Keratinocyte (primary cell): Measurements from ENCODE around the gene CHD1. TPM values are rescaled to one million over a fixed set of nuclear protein-coding genes. Genes with fewer than 3 reads are reported as not detected.

Source experiments
- DNase-seq: peaks from one replicate; pipeline ENCODE4 v3.0.0-alpha.2; 2011; ENCODE audit warnings: low read depth, missing footprints, low spot score
- FAIRE-seq: peaks from 2 replicates; lab custom pipeline; 2011; peaks lifted over from hg19 to GRCh38; lab: Jason Lieb, UNC
- H2AFZ ChIP-seq: 2 replicates; pipeline ENCODE4 v1.6.0; 2012; ENCODE audit warnings: low read length, control low read depth, inconsistent platforms; ENCODE audit not compliant: control insufficient read depth
- H3K27ac ChIP-seq: 2 replicates; pipeline ENCODE4 v1.5.1; 2011; ENCODE audit warnings: low read length; ENCODE audit not compliant: control insufficient read depth, insufficient read depth
- H3K27me3 ChIP-seq: 3 replicates; pipeline ENCODE4 v1.6.0; 2011; ENCODE audit warnings: low read length; ENCODE audit not compliant: control insufficient read depth, insufficient read depth; ENCODE audit errors: extremely low read depth
- H3K36me3 ChIP-seq, 2 experiments: 2 replicates in 1 of 2; 3 replicates in 1 of 2; pipeline ENCODE4 v1.5.1; 2011; ENCODE audit warnings: low read length in 2 of 2, mild to moderate bottlenecking in 1 of 2; ENCODE audit not compliant: control insufficient read depth in 2 of 2, insufficient read depth in 2 of 2; ENCODE audit errors: extremely low read depth in 1 of 2
- H3K4me1 ChIP-seq: 3 replicates; pipeline ENCODE4 v1.5.1; 2011; ENCODE audit warnings: low read length; ENCODE audit not compliant: control insufficient read depth, insufficient read depth; ENCODE audit errors: extremely low read depth
- H3K4me2 ChIP-seq: 3 replicates; pipeline ENCODE4 v1.6.0; 2011; ENCODE audit warnings: low read depth, low read length; ENCODE audit not compliant: control insufficient read depth, insufficient read depth; ENCODE audit errors: extremely low read depth
- H3K4me3 ChIP-seq, 3 experiments: fragments of 200-600 bp in 1 of 3; sonication (generic) in 1 of 3; 2 replicates in 2 of 3; 3 replicates in 1 of 3; pipeline ENCODE4 v1.5.1; 2011 to 2016; ENCODE audit warnings: low read length in 3 of 3, mild to moderate bottlenecking in 3 of 3, control low read depth in 2 of 3, inconsistent platforms in 1 of 3, low read depth in 1 of 3, mixed read lengths in 1 of 3, mixed run types in 1 of 3, moderate library complexity in 1 of 3; ENCODE audit not compliant: control insufficient read depth in 2 of 3, insufficient read depth in 2 of 3; ENCODE audit errors: extremely low read depth in 1 of 3
- H3K79me2 ChIP-seq: 2 replicates; pipeline ENCODE4 v1.6.0; 2012; ENCODE audit warnings: low read length; ENCODE audit not compliant: control insufficient read depth, insufficient read depth
- H3K9ac ChIP-seq: 3 replicates; pipeline ENCODE4 v1.6.0; 2011; ENCODE audit warnings: low read length; ENCODE audit not compliant: control insufficient read depth, insufficient read depth; ENCODE audit errors: extremely low read depth
- H3K9me1 ChIP-seq: 3 replicates; pipeline ENCODE4 v1.6.0; 2011; ENCODE audit warnings: low read length; ENCODE audit not compliant: control insufficient read depth, insufficient read depth; ENCODE audit errors: extremely low read depth
- H3K9me3 ChIP-seq: 2 replicates; pipeline ENCODE4 v1.5.1; 2012; ENCODE audit warnings: low read depth, low read length; ENCODE audit not compliant: control insufficient read depth
- H4K20me1 ChIP-seq: 3 replicates; pipeline ENCODE4 v1.6.0; 2011; ENCODE audit warnings: low read length; ENCODE audit not compliant: control insufficient read depth, insufficient read depth; ENCODE audit errors: extremely low read depth
- EZH2 ChIP-seq: IDR thresholded peaks from one replicate; pipeline ENCODE4 v1.6.1; 2012; ENCODE audit warnings: inconsistent platforms, mild to moderate bottlenecking, low read length, moderate library complexity
- dilution Hi-C: fragments of 300-500 bp; cut with MboI; formaldehyde crosslinking; loops from one replicate; pipeline ENCODE4 v1.7.0; 2020; ENCODE audit warnings: low sequenced_read_pairs; ENCODE audit not compliant: extremely low pct_ligation_motif_present
- polyA plus RNA-seq, 5 experiments: library from polyadenylated mRNA; depleted of rRNA in 3 of 5; stranded (reverse) in 3 of 5; stranded (forward) in 1 of 5; unstranded in 1 of 5; fragments of >200 nt; gene quantifications; 1 replicate in 1 of 5; 2 replicates in 3 of 5; 3 replicates in 1 of 5; pipeline versions ENCODE4 v1.2.1 to v1.2.3, GENCODE V29; 2011 to 2012; ENCODE audit warnings: missing spikeins in 2 of 5, low read depth in 1 of 5, low replicate concordance in 1 of 5
- TF ChIP-seq, protein P1 (sequence below), 3 experiments: IDR thresholded peaks in 1 of 3; conservative IDR thresholded peaks in 1 of 3; optimal IDR thresholded peaks in 1 of 3; 2 replicates in 2 of 3; 3 replicates in 1 of 3; pipeline versions ENCODE3 to v1.5.1; 2011; ENCODE audit warnings: low read length in 3 of 3, mild to moderate bottlenecking in 3 of 3, moderate library complexity in 2 of 3, control low read depth in 1 of 3, inconsistent platforms in 1 of 3; ENCODE audit not compliant: insufficient read depth in 2 of 3; ENCODE audit errors: extremely low read depth in 1 of 3

CHD1 gene
- polyA plus RNA-seq, 1 donor (not counting 4 experiments of a cell fraction or from before 2014, with no cell fraction given) = 26.5 TPM

DNA sequence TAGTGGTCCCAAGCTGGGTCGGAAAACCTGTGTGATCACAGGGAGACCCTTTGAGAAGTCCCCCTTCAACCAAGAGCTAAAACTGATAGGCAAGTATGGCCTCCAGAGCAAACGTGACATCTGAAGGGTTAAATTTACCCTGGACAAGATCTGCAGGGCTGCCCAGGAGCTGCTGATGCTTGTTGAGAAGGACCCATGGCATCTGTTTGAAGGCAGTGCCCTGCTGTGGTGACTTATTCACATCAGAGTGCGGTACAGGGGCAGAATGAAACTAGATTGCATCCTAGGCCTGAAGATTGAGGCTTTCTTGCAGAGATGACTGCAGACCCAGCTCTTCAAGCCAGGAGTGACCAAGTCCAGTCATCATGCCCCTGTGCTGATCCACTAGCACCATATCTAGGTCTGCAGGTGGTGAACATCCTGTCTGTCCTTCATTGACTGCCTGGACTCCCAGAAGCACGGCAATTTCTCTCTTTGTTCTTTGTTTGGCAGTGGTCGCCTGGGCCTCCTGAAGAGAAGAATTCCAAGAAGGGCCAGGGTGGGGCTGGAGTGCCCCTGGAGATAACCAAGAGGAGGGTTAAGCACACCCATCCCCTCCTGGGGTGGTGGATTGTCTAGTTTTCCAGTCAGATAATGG is 25.7 kb upstream of the CHD1 start:
- TF ChIP-seq, protein P1, sequence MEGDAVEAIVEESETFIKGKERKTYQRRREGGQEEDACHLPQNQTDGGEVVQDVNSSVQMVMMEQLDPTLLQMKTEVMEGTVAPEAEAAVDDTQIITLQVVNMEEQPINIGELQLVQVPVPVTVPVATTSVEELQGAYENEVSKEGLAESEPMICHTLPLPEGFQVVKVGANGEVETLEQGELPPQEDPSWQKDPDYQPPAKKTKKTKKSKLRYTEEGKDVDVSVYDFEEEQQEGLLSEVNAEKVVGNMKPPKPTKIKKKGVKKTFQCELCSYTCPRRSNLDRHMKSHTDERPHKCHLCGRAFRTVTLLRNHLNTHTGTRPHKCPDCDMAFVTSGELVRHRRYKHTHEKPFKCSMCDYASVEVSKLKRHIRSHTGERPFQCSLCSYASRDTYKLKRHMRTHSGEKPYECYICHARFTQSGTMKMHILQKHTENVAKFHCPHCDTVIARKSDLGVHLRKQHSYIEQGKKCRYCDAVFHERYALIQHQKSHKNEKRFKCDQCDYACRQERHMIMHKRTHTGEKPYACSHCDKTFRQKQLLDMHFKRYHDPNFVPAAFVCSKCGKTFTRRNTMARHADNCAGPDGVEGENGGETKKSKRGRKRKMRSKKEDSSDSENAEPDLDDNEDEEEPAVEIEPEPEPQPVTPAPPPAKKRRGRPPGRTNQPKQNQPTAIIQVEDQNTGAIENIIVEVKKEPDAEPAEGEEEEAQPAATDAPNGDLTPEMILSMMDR (optimal IDR thresholded peaks at IDR 0.05 in 1 of 3, IDR thresholded peaks at IDR 0.05 in 1 of 3, conservative IDR thresholded peaks at IDR 0.05 in 1 of 3; ENCODE audit: extremely low read depth in 1 of 3, insufficient read depth in 2 of 3, low read length in 3 of 3) = no peak
- no peak for TF ChIP-seq EZH2
- Histone ChIP-seq H3K4me2 (no peak overlapping the region), H4K20me1 (no peaks in the 10 kb centered on the region), H3K9ac (no peak overlapping the region), H3K9me3 (no peaks in the 10 kb centered on the region), H3K9me1 (no peaks in the 10 kb centered on the region), H3K4me1 (no peaks in the 10 kb centered on the region), H3K4me3 (no peak overlapping the region), H3K79me2 (no peaks in the 10 kb centered on the region), H2AFZ (no peak overlapping the region), H3K27ac (no peak overlapping the region), H3K36me3 (no peaks in the 10 kb centered on the region), H3K27me3 (no peaks in the 10 kb centered on the region)
- no peak for DNase-seq
- FAIRE-seq = no peak
- dilution Hi-C loops = no loop called here

DNA sequence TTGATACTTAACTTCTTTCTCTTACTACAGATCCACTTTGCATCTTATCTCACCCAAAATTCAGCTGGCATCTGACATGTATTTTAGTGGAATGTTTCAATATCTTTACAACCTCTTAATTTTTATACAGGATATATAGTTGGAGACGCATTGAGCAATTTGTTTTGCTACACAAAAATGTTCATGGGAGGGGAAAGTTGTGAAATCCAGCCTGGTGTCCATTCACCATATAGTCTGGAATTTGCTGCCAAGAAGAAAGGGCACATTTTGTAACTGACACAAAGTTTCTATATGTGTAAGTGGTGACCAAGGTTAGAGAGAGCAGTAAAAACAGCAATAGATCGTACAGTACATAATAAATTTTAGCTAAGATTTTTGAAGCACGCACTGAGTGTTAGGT is 14.0 kb upstream of the CHD1 start:
- Histone ChIP-seq H3K9ac (no peak overlapping the region), H3K36me3 (no peaks in the 10 kb centered on the region), H3K27me3 (no peaks in the 10 kb centered on the region), H3K4me2 (no peak overlapping the region), H3K9me1 (no peaks in the 10 kb centered on the region), H3K4me1 (peaks cover 8% of the 10 kb centered on the region), H3K27ac (no peak overlapping the region), H4K20me1 (no peaks in the 10 kb centered on the region), H3K9me3 (no peaks in the 10 kb centered on the region), H3K79me2 (no peaks in the 10 kb centered on the region), H2AFZ (no peak overlapping the region), H3K4me3 (no peak overlapping the region)
- dilution Hi-C loops = no loop called here
- DNase-seq (no peak), FAIRE-seq (no peak)
- TF ChIP-seq, protein P1 (optimal IDR thresholded peaks at IDR 0.05 in 1 of 3, IDR thresholded peaks at IDR 0.05 in 1 of 3, conservative IDR thresholded peaks at IDR 0.05 in 1 of 3; ENCODE audit: extremely low read depth in 1 of 3, insufficient read depth in 2 of 3, low read length in 3 of 3) = no peak
